Stimulated activated CD4-positive, alpha-beta T cell treated with anti-CD3 and anti-CD28 coated beads, Interleukin-4, amount 100 ng/mL, for 4 hours (primary cell): Measurements from ENCODE around the gene GRK6.

Source experiments
- DNase-seq, 2 experiments: peaks; one replicate each; pipeline ENCODE4 v3.0.0-alpha.2; 2020

GRK6 gene

DNA sequence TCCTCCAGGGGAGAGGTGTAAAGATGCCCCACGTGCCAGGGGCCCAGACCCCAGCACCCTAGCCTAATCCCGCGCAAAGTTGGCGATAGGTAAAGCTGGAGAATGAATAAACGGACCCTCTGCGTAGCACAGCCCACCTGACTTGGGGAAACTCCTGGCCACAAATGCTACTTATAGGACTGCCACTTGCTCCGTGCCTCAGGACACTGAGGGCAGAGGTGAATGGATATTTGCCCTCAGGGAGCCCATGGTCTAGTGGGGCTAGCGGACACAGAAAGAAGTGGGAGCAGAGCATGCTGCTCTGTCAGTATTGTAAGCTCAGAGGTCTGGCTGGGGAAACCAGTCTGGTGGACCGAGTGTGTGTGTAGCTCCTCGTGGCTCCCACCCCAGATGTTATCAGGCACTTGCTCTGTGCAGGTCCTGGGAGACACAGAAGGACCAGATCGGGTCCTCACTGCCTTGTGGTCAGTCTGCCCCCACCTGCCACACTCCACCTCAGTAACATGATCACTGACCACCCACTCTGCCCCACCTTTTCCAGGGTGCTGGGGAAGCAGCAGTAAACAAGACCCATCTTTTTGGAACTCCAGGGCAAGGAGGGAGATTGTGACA, 841 bp downstream of the GRK6 start:
- no peak for DNase-seq

DNA sequence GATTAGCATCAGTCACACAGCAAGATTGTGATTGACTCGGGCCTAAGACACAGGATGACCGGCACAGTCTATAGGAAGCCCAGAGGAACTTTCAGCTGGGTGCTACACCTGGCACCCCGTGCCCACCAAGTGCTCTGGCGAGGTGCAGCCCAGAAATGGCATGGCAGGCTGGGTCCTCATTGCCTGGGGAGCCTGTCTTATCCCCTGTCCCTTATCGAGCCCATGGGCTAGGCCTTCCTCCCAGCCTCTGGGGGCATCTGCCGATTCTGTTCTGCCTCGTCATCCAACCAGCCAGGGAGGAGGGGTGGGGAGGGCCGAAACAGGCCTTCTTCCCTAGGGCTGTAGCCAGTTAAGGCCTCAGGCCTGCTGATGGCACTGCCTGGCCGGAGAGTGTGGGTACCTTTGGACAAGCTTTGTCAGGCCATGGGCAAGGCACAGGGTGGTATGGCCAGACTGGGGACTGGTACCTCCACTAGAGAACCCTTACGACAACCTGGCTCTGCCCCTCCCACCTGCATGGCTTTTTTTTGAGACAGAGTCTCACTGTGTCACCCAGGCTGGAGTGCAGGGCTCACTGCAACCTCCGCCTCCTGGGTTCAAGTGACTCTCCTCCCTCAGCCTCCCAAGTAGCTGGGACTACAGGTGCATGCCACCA, 1.6 kb downstream of the GRK6 start:
- no peak for DNase-seq

DNA sequence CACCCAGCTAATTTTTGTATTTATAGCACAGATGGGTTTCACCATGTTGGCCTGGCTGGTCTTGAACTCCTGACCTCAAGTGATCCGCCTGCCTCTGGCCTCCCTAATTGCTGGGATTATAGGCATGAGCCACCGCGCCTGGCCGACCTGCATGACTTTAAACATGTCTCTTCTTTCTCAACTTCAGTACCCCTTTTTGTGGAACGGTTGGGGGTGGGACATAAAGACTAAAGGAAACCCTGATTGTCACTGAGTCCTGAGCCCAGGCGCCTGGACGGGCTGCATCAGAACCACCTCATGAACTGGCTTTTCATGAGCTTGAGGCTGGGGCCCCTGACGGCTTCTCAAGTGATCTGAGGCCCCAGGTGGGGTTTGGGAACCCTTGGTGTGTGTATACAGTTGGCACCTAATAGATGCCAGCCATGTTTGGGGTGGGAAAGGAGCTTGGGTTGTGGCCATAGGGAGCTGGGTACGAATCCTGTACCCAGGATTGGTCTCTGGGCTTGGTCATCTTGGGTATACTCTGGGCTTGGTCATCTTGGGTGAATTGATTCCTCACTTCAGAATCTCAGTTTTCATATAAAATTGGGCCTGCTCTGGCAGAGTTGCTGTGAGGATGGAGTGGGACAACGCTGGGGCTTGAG, 2.2 kb downstream of the GRK6 start:
- no peak for DNase-seq

DNA sequence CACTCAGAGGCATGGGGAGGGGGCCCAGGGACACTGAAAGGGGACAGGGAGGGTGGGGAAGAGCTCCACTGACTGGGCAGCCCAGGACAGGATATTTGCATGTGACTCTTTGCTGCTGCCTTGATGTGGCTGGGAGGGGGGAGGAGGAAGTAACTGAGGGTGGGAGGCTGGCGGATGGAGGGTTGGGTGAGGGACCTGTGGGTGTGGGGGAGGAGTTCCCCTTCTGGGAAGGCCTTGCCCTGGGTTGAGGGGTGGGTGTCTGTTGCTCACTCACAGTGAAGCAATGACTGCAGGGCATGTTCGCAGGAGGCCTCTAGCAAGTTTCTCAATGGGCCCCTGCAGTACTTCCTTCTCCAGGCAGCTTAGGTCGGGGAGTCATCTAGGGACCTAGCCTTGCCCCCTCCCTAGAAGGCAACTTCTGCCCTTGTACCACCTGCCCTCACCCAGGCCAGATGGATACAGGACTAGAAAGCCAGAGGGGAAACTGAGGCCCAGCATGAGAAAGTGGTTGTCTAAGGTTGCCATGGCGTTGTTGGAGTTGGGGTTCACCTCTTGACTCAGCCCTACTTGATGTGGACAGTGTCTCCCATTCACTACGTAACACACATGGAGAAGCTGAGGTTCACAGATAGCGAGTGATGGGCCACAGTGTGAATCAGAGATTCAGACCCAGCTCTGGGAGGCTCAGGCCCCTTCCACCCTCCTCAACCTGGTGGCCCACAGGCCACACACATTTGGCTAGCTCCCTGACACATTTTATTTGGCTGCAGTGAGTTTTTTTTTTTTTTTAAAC, 3.0 kb downstream of the GRK6 start:
- DNase-seq: peak; percentile 80 to 94

DNA sequence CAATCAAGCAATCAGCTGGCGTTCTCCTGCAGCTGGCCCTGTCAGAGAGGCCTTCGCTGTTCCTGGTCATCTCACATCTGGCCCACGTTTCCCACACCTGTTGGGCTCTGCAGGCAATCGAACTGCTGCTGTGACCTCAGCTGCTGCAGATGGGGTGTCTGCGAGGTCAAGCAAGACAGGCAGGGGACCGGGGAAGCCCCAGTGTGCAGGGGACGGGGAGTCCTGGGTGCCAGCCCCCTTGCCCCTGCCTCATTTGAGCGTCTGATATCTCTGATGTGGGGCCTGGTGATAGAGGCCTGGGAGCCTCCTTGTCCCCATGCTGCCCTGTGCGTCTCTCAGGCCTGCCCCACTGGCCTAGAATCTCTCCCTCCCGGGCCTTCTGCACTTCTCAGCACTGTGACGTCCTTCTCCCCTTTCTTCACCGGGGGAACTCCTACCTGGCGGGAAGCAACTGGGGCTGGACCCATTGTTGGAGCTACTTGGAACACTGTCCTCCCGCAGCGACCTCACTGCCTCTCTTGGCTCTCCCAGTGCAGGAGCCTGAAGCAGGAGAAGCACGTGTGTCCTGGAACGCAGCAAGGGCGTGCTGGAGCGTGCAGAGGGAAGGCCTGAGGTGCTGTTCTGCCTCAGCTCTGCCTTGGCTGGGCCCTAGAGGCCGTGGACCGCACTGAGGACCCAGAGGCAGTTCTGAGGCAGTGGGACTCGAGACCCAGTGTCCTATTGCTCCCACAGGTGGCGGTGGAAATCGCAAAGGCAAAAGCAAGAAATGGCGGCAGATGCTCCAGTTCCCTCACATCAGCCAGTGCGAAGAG, 3.9 kb downstream of the GRK6 start:
- DNase-seq: no peak

- no peak for DNase-seq
Measured at GRCh38 chr5:177430972-177431316, 4.5 kb downstream of the GRK6 start.

- peak; percentile 49 to 60 for DNase-seq
Measured at GRCh38 chr5:177431317-177432142, 5.1 kb downstream of the GRK6 start.

- peak in 1 of 2 experiments; percentile 51 for DNase-seq
Measured at GRCh38 chr5:177432143-177432838, 5.8 kb downstream of the GRK6 start.

- no peak for DNase-seq
Measured at GRCh38 chr5:177432839-177433657, 6.6 kb downstream of the GRK6 start.

- DNase-seq: no peak
Measured at GRCh38 chr5:177433658-177434217, 7.3 kb downstream of the GRK6 start.

DNA sequence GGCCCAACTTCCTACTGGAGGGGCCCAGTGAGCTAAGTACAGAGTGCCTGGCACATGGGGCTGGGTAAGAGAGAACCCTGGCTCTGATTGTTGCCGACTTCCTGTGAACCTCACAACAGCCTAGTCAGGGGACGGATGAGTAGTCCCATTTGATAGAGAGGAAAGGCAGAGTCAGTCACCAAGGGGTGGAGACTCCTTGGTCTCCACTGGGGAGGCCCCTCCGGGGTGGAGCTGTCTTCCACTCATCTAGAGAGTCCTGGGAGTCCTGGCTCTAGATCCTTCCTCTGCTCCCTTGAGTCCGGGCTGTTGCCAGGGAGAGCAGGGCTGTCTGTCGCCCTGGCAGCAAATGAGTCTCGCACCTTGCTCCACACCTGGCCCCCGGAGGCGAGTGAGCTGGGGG, 8.0 kb downstream of the GRK6 start:
- peak in 1 of 2 experiments; percentile 74 for DNase-seq

DNA sequence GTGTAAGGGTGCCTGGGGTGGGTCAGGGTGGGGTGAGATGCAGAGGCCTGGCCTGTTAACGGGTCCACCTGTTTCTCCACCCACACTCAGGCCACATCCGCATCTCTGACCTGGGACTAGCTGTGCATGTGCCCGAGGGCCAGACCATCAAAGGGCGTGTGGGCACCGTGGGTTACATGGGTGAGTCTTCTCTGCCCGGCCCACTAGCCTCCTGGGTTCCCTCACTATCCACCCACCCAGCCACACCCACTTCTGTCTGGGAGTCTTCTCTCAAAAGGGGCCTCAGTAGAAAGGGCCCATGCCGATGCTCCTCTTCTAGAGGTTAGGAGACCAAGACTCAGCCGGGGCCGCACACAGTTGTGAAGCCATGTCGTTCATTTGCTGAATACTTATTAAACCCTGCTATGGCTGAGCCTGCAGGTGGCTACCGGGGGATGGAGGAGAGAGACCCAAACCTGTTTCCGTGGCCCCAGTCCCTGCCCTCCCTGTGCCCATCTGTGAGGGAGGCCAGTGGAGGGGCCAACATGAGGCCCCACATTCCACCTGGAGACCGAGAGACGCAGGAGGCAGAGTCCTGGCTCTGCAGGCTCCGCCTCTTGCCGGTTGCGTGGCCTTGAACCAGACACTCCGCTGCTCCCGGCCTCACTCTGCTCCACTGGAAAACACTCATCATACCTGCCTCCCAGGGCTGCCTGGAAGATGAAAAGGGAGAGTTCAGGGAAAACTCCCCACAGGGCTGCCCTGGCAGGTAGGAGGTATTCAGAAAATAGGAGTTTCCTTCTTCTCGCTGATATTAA, 8.7 kb downstream of the GRK6 start:
- DNase-seq: no peak

DNA sequence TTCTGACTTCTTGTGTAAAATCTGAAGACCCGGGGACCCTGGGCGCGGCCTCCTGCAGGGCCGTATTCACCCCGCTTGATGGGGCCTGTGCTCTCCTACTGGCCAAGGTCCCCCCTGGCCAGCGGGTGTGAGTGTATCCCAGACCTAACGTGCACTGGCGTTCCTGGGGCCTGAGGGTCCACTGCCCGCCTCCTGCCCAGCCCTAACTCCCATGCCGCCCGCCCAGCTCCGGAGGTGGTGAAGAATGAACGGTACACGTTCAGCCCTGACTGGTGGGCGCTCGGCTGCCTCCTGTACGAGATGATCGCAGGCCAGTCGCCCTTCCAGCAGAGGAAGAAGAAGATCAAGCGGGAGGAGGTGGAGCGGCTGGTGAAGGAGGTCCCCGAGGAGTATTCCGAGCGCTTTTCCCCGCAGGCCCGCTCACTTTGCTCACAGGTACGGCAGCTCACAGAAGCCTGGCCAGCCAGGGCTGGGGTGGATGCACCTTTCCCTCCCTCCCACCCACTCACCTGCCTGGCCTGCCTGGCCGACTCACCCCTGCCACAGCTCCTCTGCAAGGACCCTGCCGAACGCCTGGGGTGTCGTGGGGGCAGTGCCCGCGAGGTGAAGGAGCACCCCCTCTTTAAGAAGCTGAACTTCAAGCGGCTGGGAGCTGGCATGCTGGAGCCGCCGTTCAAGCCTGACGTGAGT, 9.5 kb downstream of the GRK6 start:
- no peak for DNase-seq

GRCh38 chr5:177437623-177438022, 11.1 kb downstream of the GRK6 start:
- no peak for DNase-seq

DNA sequence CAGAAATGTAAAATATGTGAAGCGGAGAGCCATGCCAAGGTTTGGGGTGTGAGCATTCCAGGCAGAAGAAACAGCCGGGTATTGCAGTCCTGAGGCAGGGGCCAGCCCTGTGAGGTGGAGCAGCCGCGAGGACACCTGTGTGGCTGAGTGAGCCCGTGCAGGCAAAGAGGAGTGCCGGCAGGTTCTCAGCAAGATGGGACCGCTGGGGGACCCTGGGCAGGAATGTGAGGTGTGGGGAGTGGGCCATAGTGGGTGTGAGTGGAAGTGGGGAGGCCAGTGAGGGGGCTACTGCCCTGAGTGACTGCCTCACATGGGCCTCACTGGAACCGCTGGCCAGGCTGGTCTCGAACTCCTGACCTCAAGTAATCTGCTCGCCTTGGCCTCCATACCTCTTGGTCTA, 12.0 kb downstream of the GRK6 start:
- DNase-seq: no peak

GRCh38 chr5:177439518-177440053, 13.1 kb downstream of the GRK6 start:
- DNase-seq: no peak

DNA sequence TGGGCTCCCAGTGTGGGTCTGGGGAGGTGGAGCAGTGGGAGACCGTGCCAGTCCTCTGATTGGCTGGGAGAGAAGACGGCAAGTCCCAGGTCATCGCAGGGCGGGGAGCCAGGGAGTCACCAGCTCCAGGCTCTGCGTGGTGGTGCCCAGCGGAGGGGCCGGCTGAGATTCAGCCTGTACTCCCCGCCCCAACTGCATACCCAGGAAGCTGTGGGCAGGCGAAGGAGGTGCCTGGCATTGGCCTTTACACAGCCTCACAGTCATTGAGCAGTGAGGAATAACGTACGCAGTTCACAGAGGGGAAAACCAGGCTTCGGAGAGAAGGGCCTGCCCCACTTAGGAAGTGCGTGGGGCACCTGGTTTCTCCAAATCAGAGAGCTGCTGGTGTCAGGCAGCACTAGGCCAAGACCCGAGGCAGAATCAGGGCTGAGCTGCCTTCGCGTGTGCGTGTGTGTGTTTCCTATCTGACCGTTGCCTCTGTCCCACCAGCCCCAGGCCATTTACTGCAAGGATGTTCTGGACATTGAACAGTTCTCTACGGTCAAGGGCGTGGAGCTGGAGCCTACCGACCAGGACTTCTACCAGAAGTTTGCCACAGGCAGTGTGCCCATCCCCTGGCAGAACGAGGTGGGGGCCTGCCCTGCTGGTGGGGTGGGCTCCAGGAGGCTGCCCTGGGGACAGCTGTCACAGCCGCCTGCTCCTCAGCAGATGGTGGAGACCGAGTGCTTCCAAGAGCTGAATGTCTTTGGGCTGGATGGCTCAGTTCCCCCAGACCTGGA, 13.9 kb downstream of the GRK6 start:
- peak in 1 of 2 experiments; percentile 67 for DNase-seq
